ENCODE results near the gene TMEM125. TPM values are rescaled to one million over a fixed set of nuclear protein-coding genes. Genes with fewer than 3 reads are reported as not detected.

The TMEM125 gene
- total RNA-seq, 1 donor from 2014 or later, result 75.9 TPM

GRCh38 chr1:43311521-43311920, 41.7 kb downstream of the TMEM125 start:
- DNase-seq (ENCODE audit: low spot score), result no peak

- no peak for DNase-seq (ENCODE audit: low spot score)
These were observed 42.4 kb downstream of the TMEM125 start for GRCh38 chr1:43312212-43312623.

- DNase-seq (ENCODE audit: low spot score), result no peak
These were observed 43.1 kb downstream of the TMEM125 start for GRCh38 chr1:43312663-43313515.

- DNase-seq (ENCODE audit: low spot score), result no peak
These were observed 44.0 kb downstream of the TMEM125 start for GRCh38 chr1:43313771-43314170.

- no peak for DNase-seq (ENCODE audit: low spot score)
These were observed 44.5 kb downstream of the TMEM125 start for GRCh38 chr1:43314233-43314632.

- no peak for DNase-seq (ENCODE audit: low spot score)
These were observed 45.7 kb downstream of the TMEM125 start for GRCh38 chr1:43315481-43315880.

GRCh38 chr1:43315963-43316737, 46.4 kb downstream of the TMEM125 start:
- no peak for DNase-seq (ENCODE audit: low spot score)

GRCh38 chr1:43316738-43317520, 47.1 kb downstream of the TMEM125 start:
- DNase-seq (ENCODE audit: low spot score), result no peak

GRCh38 chr1:43317817-43318471, 48.2 kb downstream of the TMEM125 start:
- no peak for DNase-seq (ENCODE audit: low spot score)

- DNase-seq (ENCODE audit: low spot score), result no peak
These were observed 49.0 kb downstream of the TMEM125 start for GRCh38 chr1:43318831-43319230.

GRCh38 chr1:43319288-43319687, 49.5 kb downstream of the TMEM125 start:
- no peak for DNase-seq (ENCODE audit: low spot score)

GRCh38 chr1:43319766-43320165, 50.0 kb downstream of the TMEM125 start:
- no peak for DNase-seq (ENCODE audit: low spot score)

- DNase-seq (ENCODE audit: low spot score), result no peak
These were observed 51.6 kb downstream of the TMEM125 start for GRCh38 chr1:43321331-43321891.

- DNase-seq (ENCODE audit: low spot score), result no peak
These were observed 52.7 kb downstream of the TMEM125 start for GRCh38 chr1:43322506-43322905.

Other genes starting within 250 kb of the TMEM125 start
- 31.9 TPM for gene EBNA1BP2, start 97.7 kb upstream of the TMEM125 start, total RNA-seq
- 0.75 TPM for gene CFAP57, start 97.7 kb upstream of the TMEM125 start, total RNA-seq
- gene C1orf210, start 15.6 kb downstream of the TMEM125 start, total RNA-seq, result 47.9 TPM
- gene TIE1, start 31.0 kb downstream of the TMEM125 start, total RNA-seq, result 23.3 TPM
- gene MPL, start 67.8 kb downstream of the TMEM125 start, total RNA-seq, result not detected
- 5.1 TPM for gene CDC20, start 89.0 kb downstream of the TMEM125 start, total RNA-seq
- 141 TPM for gene ELOVL1, start 98.0 kb downstream of the TMEM125 start, total RNA-seq
- gene MED8, start 119.8 kb downstream of the TMEM125 start, total RNA-seq, result 37.7 TPM
- 59.3 TPM for gene SZT2, start 119.9 kb downstream of the TMEM125 start, total RNA-seq
- 85.5 TPM for gene HYI, start 183.9 kb downstream of the TMEM125 start, total RNA-seq

Data from mucosa of gallbladder (tissue), 1 donor.